Measurements from ENCODE around the gene TMEM37.

The TMEM37 gene

GRCh38 chr2:119480184-119480583 lies 48.5 kb downstream of the TMEM37 start:
- no peak for DNase-seq (ENCODE audit: low spot score)

- DNase-seq (ENCODE audit: low spot score) = no peak
Measured at GRCh38 chr2:119480718-119481142, 49.1 kb downstream of the TMEM37 start.

- DNase-seq (ENCODE audit: low spot score) = no peak
Measured at GRCh38 chr2:119481501-119482455, 50.1 kb downstream of the TMEM37 start.

- no peak for DNase-seq (ENCODE audit: low spot score)
Measured at GRCh38 chr2:119482481-119483394, 51.1 kb downstream of the TMEM37 start.

- no peak for DNase-seq (ENCODE audit: low spot score)
Measured at GRCh38 chr2:119483395-119483753, 51.7 kb downstream of the TMEM37 start.

- DNase-seq (ENCODE audit: low spot score) = no peak
Measured at GRCh38 chr2:119483896-119484718, 52.5 kb downstream of the TMEM37 start.

- no peak for DNase-seq (ENCODE audit: low spot score)
Measured at GRCh38 chr2:119484834-119485233, 53.2 kb downstream of the TMEM37 start.

GRCh38 chr2:119485336-119486110 lies 53.9 kb downstream of the TMEM37 start:
- no peak for DNase-seq (ENCODE audit: low spot score)

GRCh38 chr2:119486196-119486827 lies 54.7 kb downstream of the TMEM37 start:
- DNase-seq (ENCODE audit: low spot score) = no peak

- no peak for DNase-seq (ENCODE audit: low spot score)
Measured at GRCh38 chr2:119486886-119487285, 55.2 kb downstream of the TMEM37 start.

GRCh38 chr2:119487434-119488244 lies 56.0 kb downstream of the TMEM37 start:
- no peak for DNase-seq (ENCODE audit: low spot score)

Measured in globus pallidus (tissue), 1 donor.